Aorta (tissue), 5 donors: ENCODE data around the gene NEU3. TPM values are rescaled to one million over a fixed set of nuclear protein-coding genes. Genes with fewer than 3 reads are reported as not detected.
"Not testable (repeated sequence)": the region's sequence is repeated elsewhere in the genome, so short reads cannot be mapped to it uniquely, and the experiment has no call there.

Experiments
- ATAC-seq: fragments of 200-7000 bp; cut with Tn5 transposase; one replicate; pipeline ENCODE4 v1.9.1; 2022; ENCODE audit warnings: moderate library complexity; ENCODE audit not compliant: low FRiP score
- DNase-seq, 2 donors: peaks; one replicate each; pipeline ENCODE4 v3.0.0-alpha.2; 2020
- H3K27ac ChIP-seq, 2 donors: one replicate each; pipeline ENCODE4 v1.5.1; 2013; ENCODE audit warnings: low read length in 2 of 2, mild to moderate bottlenecking in 2 of 2, moderate library complexity in 2 of 2, control low read depth in 1 of 2, inconsistent platforms in 1 of 2, low read depth in 1 of 2
- H3K27me3 ChIP-seq, 2 donors: one replicate each; pipeline ENCODE4 v1.6.1; 2013; ENCODE audit warnings: control low read depth in 1 of 2, low read length in 1 of 2, mild to moderate bottlenecking in 1 of 2, moderate library complexity in 1 of 2; ENCODE audit not compliant: insufficient read depth in 2 of 2, control insufficient read depth in 1 of 2
- H3K36me3 ChIP-seq, 2 donors: one replicate each; pipeline ENCODE4 v1.6.1; 2013; ENCODE audit warnings: control low read depth in 1 of 2, low read length in 1 of 2, mild to moderate bottlenecking in 1 of 2; ENCODE audit not compliant: insufficient read depth in 2 of 2, control insufficient read depth in 1 of 2
- H3K4me1 ChIP-seq, 2 donors: one replicate each; pipeline ENCODE4 v1.6.1; 2013; ENCODE audit warnings: low read length in 2 of 2, control low read depth in 1 of 2, mild to moderate bottlenecking in 1 of 2, moderate library complexity in 1 of 2; ENCODE audit not compliant: insufficient read depth in 2 of 2, control insufficient read depth in 1 of 2
- H3K4me3 ChIP-seq, 2 donors: one replicate each; pipeline ENCODE4 v1.5.1; 2013; ENCODE audit warnings: low read length in 2 of 2, control low read depth in 1 of 2, mild to moderate bottlenecking in 1 of 2
- H3K9me3 ChIP-seq: one replicate; pipeline ENCODE4 v1.6.1; 2013; ENCODE audit warnings: mild to moderate bottlenecking, low read length; ENCODE audit not compliant: control insufficient read depth
- WGBS, 2 donors: extraction: QIAGEN DNeasy Blood & Tissue Kit; methylation state at CpG; one replicate each; pipeline ENCODE4 v1.1.7; 2013; 5-methylcytosine and 5-hydroxymethylcytosine counted together
- intact Hi-C, 2 donors: fragments of 100-400 bp; cut with DNase I; formaldehyde crosslinking; loops; one replicate each; pipeline versions ENCODE4 v1.14.2 to v1.15.0; 2022
- polyA plus RNA-seq, 2 donors: library from polyadenylated mRNA; stranded (reverse); fragments of 200-250 nt; gene quantifications; one replicate each; pipeline ENCODE4 v1.2.3, GENCODE V29; 2013
- total RNA-seq, 2 donors: library from RNA; stranded (reverse); fragmentation: NEBNext Ultra II Directional; extraction: Animal tissue kit (Norgen Biotek cat#: 25700); gene quantifications; one replicate each; pipeline ENCODE4 v1.2.1, GENCODE V29; 2021
- donor health status: healthy with polysubstance abuse.
- donor health status: Bipolar disorder and iron deficiency.
- donor health status: DM: no; HTN: no; CAD: no.
- donor health status: DM: no; HTN: no; CAD: no.
- donor health status: DM: yes; HTN: yes; CAD: no.

NEU3 gene
- total and polyA plus RNA-seq, 4 donors, result 1.4 to 13.7 (median 6.8) TPM

- H3K9me3 ChIP-seq, result no peaks in the 10 kb centered on the region
- no peak for DNase-seq
- H3K36me3 ChIP-seq, result peaks cover 4 to 7% of the 10 kb centered on the region in 2 donors
- WGBS, 2 donors, result 58 to 67% methylated on average over 6 of the region's 6 CpGs
- no peak overlapping the region for H3K4me3 ChIP-seq
- H3K27ac ChIP-seq, result no peak overlapping the region
- intact Hi-C loops, result no loop called here
- no peaks in the 10 kb centered on the region for H3K27me3 ChIP-seq
- no peak for ATAC-seq
- H3K4me1 ChIP-seq, result no peaks in the 10 kb centered on the region
Measured at GRCh38 chr11:74971424-74971823, 17.3 kb upstream of the NEU3 start.

DNA sequence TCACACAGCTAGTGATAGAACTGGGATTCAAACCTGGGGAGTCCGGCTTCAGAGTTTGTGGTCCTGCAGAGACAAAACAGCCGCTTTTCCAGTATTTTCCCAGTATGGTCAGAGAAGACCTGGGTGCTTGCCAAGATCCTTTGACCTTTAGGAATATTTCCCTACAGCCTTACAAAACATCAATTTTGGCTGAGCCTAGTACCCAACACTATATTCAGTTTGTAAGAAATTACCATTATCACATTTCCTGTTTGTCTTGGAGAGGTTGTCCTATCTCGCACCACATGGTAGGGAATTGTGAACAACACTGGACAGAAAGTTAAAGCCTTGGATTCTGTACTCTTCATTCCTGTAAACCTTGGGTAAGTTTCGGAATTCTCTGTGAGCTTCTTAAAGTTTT lies 10.7 kb upstream of the NEU3 start:
- H3K36me3 ChIP-seq, result peaks cover 0 to 7% of the 10 kb centered on the region in 2 donors
- no peak overlapping the region for H3K27ac ChIP-seq
- H3K4me1 ChIP-seq, result no peaks in the 10 kb centered on the region
- ATAC-seq, result no peak
- no peaks in the 10 kb centered on the region for H3K9me3 ChIP-seq
- intact Hi-C loops, result no loop called here
- no peak for DNase-seq
- no peaks in the 10 kb centered on the region for H3K27me3 ChIP-seq
- 63 to 78% methylated on average over 4 of the region's 4 CpGs for WGBS, 2 donors
- no peak overlapping the region for H3K4me3 ChIP-seq

DNA sequence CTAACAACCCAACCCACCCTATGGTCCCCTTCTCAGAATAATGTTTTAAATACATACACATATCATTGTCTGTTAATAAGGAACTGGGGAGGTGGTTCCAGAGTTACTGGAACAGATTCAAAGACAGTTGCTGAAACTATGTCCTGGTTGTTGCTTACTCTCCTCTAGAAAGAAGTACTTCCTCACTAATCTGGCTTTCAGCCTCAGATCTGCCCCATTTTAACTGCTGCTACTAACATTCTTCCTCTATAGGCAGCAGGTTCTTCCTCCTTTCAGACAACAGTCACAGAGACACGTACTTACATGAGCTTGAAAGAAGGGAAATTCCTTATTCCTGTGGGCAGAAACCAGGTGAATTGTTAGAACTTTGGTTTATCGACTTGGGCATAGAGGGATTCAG lies 8.1 kb upstream of the NEU3 start:
- no peak for DNase-seq
- intact Hi-C loops, result no loop called here
- no peaks in the 10 kb centered on the region for H3K9me3 ChIP-seq

GRCh38 chr11:74981888-74982287 lies 6.8 kb upstream of the NEU3 start:
- WGBS, 2 donors, result 93 to 100% methylated on average over 1 of the region's 1 CpG
- intact Hi-C loops, result no loop called here
- Histone ChIP-seq H3K4me1 (no peaks in the 10 kb centered on the region), H3K4me3 (no peak overlapping the region), H3K27ac (no peak overlapping the region), H3K27me3 (no peaks in the 10 kb centered on the region), H3K9me3 (no peaks in the 10 kb centered on the region), H3K36me3 (no peaks in the 10 kb centered on the region)
- no peak for DNase-seq
- ATAC-seq, result no peak

More for the DNA sequence above, 8.1 kb upstream of the NEU3 start:
- 82 to 85% methylated on average over 2 of the region's 2 CpGs for WGBS, 2 donors
- Histone ChIP-seq H3K27ac (no peak overlapping the region), H3K4me1 (no peaks in the 10 kb centered on the region), H3K36me3 (peaks cover 0 to 3% of the 10 kb centered on the region in 2 donors), H3K27me3 (no peaks in the 10 kb centered on the region), H3K4me3 (no peak overlapping the region)
- ATAC-seq, result no peak

DNA sequence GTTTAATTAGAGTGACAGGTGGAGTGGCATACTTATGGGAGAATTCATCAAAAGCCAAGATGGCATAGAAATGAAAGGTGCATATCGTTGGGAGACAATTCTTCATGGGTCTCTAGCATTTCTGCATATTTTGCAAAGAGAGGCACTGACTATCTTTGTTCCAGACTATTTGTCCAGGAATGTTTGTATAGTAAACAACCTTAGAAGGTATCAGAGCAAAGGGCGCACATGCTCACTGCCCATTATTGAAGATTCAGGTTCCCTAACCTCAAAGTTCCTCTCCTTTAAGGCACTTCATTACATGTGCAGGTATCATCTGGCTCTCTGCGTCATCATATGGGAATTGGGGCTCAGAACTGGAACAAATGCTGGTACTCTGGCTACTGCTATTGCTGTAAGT lies 4.7 kb upstream of the NEU3 start:
- Histone ChIP-seq H3K27me3 (no peaks in the 10 kb centered on the region), H3K4me1 (no peaks in the 10 kb centered on the region), H3K4me3 (no peak overlapping the region), H3K27ac (no peak overlapping the region), H3K9me3 (no peaks in the 10 kb centered on the region), H3K36me3 (no peaks in the 10 kb centered on the region)
- intact Hi-C loops, result no loop called here
- ATAC-seq, result no peak
- no peak for DNase-seq
- WGBS, 2 donors, result 83 to 91% methylated on average over 3 of the region's 3 CpGs

- H3K4me1 ChIP-seq, result peaks cover 0 to 3% of the 10 kb centered on the region in 2 donors
- intact Hi-C loops, result no loop called here
- no peak overlapping the region for H3K4me3 ChIP-seq
- H3K36me3 ChIP-seq, result no peaks in the 10 kb centered on the region
- no peak overlapping the region for H3K27ac ChIP-seq
- H3K27me3 ChIP-seq, result no peaks in the 10 kb centered on the region
- DNase-seq (no peak), ATAC-seq (no peak)
- H3K9me3 ChIP-seq, result no peaks in the 10 kb centered on the region
- 79% methylated on average over 2 of the region's 2 CpGs for WGBS, 2 donors
Measured at GRCh38 chr11:74984730-74985129, 4.0 kb upstream of the NEU3 start.

GRCh38 chr11:74989260-74989638 lies 516 bp downstream of the NEU3 start:
- Histone ChIP-seq H3K27ac (peak overlapping the region in 1 of 2 donors; percentile 26), H3K36me3 (no peaks in the 10 kb centered on the region), H3K9me3 (no peaks in the 10 kb centered on the region), H3K4me1 (peaks cover 0 to 3% of the 10 kb centered on the region in 2 donors), H3K27me3 (no peaks in the 10 kb centered on the region), H3K4me3 (peak overlapping the region; percentile 43 to 54)
- WGBS, 2 donors, result 1% methylated on average over 8 of the region's 8 CpGs
- no peak for DNase-seq
- peak; percentile 19 for ATAC-seq
- intact Hi-C loops, result loop anchor here in 1 of 2 donors (2.0 kb wide), 1 partner anchor 40 kb away; the partner anchor contains the start of genes SPCS2 and XRRA1

DNA sequence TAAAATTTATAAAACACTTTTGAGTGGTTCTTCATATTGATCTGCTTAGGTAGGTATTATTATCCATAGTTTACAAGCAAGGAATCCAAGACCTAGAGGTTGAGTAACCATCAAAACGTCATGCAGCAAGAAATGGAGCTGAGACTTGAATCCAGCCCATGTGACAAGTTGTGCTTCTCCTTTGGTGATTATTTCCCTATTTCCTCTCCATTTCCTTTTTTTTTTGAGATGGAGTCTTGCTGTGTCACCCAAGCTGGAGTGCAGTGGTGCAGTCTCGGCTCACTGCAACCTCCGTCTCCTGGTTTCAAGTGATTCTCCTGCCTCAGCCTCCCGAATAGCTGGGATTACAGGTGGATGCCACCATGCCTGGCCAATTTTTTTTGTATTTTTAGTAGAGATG lies 1.4 kb downstream of the NEU3 start:
- DNase-seq, intact Hi-C loops, H3K9me3 ChIP-seq, H3K36me3 ChIP-seq, ATAC-seq, H3K4me1 ChIP-seq, H3K27me3 ChIP-seq, H3K27ac ChIP-seq, H3K4me3 ChIP-seq: not testable (repeated sequence)
- WGBS, 2 donors, result 91% methylated on average over 4 of the region's 4 CpGs

GRCh38 chr11:74990941-74991340 lies 2.2 kb downstream of the NEU3 start:
- DNase-seq, result no peak
- Histone ChIP-seq H3K4me1 (peaks cover 0 to 3% of the 10 kb centered on the region in 2 donors), H3K4me3 (no peak overlapping the region), H3K27me3 (no peaks in the 10 kb centered on the region), H3K36me3 (no peaks in the 10 kb centered on the region), H3K9me3 (no peaks in the 10 kb centered on the region), H3K27ac (no peak overlapping the region)
- no peak for ATAC-seq
- 54 to 62% methylated on average over 1 of the region's 1 CpG for WGBS, 2 donors
- intact Hi-C loops, result no loop called here
